ENCODE results near the gene AHNAK2.
"Not testable (repeated sequence)": the region's sequence is repeated elsewhere in the genome, so short reads cannot be mapped to it uniquely, and the experiment has no call there.

The AHNAK2 gene

DNA sequence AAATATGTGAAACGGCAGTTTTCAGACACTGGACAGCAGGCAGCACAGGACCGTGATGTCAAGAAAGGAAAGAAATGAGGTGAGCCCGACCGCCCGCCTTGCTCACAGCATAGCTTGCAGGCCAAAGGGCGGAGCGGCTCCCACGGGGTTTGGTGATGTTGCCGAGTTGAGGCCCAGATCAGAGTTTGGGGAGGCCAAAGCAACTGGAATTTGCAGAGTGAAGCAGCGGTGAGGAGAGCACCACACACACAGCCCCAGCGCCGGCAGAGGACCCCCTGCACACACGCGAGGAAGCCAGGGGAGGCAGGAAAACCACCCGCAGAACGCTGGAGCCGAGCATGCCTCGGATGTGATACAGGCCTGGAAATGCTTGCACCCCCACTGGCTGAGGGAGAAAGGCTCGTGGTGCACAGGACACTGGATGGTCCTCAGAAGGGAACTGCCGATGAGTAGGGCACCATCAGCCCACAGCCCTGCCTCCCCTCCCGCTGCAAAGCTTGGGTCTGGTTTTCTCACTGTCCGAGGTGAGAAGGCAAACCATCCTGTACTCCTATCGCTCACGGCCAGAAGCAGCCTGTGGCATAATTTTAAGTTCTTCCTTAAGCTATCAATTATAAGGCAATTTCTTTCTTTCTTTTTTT, 79.2 kb downstream of the AHNAK2 start:
- ATAC-seq (no peak), DNase-seq (no peak)

DNA sequence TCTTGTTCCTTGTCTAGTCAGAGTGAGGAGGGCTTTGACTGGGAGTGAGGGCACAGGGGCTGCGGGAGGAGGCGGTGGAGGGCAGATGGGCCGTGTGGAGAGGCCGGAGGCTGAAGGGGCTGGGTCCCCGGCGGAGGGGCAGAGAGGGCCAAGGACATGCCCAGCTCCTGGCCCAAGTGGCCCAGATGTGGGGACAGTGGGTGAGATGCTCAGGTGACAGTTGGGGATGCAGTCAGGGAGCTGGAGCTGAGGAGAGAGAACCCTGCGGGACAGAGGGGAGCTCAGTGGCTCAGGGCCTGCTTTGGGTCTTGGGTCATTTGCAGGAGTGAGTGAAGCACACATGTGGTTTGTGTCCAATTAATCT, 80.0 kb downstream of the AHNAK2 start:
- no peak for ATAC-seq
- DNase-seq = no peak

DNA sequence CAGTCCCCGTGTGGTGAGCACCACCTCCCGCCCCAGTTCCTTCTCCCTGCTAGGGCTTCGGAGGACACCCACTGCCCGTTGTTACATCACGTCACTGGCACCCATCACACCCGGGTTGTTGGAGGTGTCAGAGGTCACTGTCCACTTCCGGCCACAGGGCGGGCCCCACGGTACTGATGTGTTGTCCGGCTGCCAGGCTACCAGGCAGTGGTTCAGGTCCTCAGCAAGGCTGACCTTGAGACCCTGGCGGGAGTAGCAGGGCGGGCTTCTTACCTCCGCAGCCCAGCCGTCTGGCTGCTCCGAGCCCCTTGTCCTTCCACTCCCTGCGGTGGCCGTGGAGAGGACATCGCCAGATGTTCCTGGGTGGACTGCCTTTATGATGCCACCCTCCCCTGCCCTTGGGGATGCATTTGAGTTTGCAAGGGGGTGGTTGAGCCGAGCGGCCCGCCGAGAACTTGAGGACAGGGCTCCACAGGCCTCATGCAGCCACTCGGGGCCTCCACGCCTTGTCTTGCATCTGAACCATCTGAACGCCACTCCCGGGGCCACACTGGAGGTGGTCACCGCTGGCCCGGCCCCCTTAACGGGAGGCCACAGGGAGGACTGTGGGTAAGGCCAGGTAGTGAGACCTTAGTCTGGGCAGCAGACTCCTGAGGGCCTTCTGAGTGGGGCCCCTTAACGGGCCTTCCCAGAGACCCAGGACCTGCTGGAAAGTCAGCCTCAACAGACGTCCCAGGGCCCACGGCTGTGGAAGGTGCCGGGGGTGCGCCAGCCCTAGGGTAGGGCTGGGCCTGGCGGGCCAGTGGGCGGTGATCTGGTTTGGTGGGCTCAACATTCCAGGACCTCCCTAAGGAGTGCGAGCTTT, 80.6 kb downstream of the AHNAK2 start:
- no peak for DNase-seq
- ATAC-seq = no peak

DNA sequence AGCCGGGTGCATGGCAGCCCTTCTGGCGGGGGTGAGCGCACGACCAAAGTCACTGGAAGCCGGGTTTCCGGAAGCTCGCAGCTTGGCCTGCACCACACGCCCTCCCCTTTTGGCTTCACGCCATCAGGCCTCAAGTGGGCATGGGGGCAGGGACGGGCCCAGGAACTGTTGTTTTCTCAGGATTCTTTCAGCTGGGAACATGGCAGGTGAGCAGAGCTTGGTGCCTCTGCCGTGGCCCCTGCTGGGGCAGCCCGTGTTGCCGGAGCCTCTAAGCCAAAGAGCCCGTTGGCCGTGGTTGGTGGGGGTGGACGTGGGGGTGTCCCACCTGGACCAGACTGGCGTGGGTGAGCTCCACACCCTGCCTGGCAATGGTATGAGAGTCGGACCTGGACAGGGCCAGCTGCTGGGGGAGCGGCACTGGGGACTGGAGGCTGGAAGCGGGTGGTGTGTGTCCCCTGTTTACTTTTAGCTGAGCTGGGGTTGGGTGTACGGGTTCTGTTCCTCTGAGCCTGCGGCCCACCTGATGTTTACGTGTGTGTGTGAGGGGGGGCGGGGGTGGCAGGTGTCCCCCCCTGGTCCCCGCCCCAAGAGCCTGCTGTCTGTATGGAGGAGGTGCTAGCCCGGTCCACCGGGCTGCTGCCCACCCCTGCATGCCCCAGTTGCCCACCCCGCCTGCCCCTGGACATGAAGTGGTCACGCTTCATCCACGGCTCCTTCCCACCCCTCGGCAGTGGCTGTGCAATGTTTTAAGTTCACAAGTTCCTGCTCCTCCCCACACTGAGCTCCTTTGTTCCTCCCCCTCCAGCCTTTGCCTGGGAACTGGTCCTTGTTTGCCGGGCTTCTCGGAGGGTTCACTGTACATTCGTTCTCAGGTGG, 82.2 kb downstream of the AHNAK2 start:
- ATAC-seq (no peak), DNase-seq (no peak)

DNA sequence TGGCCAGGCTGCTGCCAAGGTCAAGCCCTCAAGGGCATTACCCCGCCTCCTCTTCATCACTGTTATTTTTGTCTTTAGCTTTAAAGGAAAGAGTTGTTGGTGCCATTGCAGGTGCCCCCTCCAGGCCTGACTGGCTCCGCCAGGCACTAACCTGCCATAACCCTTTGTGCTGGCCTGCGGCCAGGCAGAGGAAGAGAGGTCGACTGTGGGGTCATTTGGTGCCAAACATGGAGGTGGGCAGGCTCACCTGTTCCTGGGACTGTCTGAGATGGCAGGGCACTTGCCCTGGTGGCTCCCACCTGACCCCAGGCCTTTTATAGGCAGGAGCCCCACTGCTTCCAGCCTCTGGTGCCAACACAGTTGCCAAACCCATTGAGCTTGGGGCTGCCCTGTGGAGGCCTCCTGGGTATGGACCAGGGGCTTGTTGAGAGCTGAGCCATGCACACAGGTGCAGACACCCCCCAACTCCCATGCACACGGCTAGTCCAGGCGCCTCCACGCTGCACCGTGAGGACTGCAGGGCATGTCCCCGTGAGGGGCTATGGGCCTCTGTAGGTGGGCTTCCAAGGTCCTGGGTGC, 82.9 kb downstream of the AHNAK2 start:
- peak; percentile 6 for ATAC-seq

DNA sequence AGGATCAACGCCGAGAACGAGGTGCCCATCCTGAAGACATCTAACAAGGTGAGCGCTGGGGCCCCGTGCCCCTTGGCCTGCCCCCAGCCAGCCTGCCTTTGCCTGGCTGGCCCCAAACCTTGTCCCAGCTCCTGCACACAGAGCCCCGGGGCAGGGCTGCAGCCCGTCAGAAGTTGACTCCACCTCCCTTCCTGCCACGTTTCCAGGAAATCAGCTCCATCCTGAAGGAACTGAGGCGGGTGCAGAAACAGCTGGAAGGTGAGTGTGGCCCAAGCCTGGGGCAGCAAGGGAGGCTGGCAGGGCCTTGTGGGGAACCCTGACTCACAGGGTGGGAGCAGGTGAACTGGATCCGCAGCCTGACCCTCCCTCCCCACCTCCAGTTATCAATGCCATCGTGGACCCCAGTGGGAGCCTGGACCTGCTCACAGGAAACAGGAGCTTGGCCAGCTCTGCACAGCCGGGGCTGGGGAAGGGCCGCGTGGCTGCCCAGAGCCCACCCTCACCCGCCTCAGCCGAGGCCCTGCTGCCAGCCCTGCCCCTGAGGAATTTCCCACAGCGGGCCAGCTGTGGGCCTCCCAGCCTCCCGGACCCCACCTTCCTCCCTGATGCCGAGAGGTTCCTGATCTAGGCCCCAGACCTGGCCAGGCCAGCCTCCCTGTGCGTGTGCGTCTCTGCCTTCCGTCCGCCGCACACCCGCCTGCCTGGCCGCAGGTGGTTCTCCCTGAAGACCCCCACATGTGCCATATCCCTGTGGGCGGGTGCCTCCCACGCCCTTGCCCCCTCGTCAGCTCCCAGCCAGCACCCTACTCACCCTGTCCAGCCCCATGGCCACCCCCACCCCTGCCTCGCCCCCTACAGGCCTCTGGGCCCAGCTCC, 83.6 kb downstream of the AHNAK2 start:
- no peak for DNase-seq
- ATAC-seq = peak; percentile 1

More for the DNA sequence above, 82.9 kb downstream of the AHNAK2 start:
- no peak for DNase-seq

DNA sequence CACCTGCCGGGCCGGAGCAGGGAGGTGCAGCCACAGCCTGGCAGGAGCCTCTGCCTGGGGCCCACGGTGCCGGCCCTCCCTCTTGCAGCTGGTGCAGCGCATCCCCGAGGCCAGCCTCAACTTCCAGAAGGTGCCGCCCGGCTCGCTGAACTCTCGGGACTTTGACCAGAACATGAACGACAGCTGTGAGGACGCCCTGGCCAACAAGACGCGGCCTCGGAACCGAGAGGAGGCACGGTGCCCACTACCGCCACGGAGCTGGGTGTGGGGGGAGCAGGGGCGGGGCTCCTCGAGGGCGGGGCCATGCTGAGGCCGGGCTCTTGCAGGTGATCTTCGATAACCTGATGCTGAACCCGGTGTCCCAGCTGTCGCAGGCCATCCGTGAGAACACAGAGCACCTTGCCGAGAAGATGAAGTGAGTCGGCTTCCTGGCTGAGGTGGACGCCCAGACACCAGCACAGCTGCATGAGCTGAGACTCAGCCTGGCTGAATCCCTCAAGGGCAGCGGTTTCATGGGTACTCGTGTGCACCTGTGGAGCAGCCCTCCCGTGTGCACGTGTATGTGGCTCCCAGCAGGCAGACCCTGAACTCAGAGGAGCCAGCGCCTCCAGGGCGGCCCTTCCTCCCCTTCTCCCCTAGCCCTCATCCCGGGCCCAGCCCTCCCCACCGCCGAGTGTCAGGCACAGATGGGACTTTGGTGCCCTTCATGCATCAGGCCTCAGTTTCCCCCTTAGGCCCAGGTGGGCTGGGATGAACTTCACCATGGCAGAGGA, 84.6 kb downstream of the AHNAK2 start:
- ATAC-seq (no peak), DNase-seq (no peak)

DNA sequence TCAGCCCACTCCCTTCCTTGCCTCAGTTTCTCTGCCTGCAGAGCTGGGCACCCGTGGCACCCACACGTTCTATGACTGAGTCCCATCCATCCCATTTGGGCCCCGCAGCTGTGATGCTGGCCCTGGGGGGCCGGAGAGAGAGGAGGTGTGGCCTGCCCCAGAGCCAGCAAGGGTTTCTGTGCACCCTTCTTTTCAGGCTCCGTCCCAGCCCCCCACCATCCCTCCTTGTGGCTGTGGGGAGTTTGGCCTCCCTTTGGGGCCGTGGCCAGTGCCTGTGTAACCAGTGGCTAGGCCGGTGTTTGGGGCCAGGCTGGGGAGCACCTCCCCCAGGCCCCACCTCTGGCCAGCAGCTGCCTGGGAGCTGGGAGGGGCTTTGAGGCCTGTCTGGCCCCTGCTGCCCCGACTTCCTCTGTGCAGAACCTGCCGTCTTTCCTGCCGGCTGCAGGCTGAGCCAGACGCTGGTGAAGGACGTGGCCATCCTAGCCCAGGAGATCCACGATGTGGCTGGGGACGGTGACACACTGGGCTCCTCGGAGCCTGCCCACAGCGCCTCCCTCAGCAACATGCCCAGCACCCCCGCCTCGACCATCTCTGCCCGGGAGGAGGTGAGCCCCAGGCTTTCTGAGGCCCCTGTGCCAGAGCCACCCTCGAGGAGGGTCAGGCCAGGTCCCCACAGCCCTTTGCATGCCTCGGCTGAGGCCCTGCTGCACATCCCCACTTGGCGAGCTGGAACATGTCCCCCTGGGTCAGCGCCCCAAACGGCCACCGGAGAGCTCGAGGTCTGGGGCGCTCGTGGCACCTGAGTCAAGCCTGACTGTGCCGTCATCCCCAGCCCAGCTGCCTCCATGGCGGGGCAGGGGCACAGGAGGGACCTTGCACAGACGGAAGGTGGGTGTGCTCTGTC, 85.4 kb downstream of the AHNAK2 start:
- no peak for ATAC-seq
- no peak for DNase-seq

DNA sequence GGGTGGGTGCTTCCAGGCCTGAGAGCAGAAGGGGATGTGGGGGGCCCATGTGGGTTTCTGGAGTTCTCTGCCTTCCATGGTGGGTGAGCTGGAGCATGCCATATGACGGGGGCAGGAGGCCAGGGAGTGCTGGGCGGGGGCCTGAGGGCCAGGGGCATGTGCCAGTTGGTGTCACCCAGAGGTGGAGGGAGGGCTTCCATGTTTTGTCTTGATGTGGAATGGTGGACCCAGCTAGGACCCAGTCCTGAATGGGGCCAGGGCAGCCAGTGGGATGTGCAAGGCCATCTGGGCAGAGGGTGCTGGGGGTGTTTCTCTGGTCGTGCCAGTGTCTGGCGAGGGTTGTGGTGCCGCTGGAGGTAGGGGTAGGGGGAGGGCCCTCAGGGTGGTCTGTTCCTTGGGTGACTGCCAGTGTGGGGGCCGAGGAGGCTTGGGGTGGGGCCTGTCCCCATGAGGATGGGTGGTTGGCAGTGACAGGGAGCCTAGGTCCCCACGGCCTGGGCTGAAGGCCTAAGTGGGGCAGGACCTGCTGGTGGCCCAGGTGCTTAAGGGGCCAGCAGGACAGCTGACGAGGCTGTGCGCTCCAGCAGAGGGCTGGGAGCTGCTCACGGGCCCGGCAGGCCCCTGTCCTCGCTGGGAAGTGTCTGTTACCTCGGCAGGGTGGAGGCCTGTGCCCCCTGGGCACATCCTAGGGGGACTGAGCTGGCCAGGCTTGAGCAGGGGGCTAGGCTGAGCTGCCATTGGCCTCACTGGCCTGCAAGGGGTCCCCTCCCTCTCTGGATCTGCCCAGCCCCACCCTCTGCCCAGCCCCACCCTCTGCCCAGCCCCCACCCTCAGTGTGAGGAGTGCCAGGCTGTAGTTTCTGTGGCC, 86.3 kb downstream of the AHNAK2 start:
- peak; percentile 2 for DNase-seq
- ATAC-seq = no peak

DNA sequence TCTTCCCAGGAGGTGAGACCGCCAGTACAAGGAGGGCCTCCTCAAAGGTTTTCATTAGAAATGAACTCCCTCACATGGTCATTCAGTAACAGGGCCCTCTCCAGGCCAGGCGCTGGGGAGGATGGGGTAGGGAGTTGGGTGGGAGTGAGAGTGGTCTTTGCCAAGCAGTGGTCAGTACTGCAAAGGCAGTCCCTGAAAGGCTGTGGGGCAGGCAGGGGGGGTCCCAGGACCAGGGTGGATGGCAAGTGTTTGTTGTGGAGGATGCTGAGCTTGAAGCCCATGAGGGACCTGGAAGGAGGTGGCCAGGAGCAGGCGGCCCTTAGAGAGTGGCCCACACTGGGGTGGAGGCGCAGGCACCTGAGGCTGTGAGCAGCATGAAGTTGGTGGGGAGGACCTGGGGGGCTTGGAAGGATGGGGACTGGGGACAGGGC, 87.0 kb downstream of the AHNAK2 start:
- no peak for ATAC-seq
- DNase-seq = no peak

DNA sequence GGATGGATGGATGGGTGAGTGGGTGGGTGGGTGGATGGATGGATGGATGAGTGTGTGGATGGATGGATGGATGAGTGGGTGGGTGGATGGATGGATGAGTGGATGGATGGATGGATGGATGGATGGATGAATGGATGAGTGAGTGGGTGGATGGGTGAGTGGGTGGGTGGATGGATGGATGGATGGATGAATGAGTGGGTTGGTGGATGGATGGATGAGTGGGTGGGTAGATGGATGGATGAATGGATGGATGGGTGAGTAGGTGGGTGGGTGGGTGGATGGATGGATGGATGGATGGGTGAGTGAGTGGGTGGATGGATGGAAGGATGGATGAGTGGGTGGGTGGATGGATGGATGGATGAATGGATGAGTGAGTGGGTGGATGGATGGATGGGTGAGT, 87.9 kb downstream of the AHNAK2 start:
- ATAC-seq, DNase-seq: not testable (repeated sequence)

DNA sequence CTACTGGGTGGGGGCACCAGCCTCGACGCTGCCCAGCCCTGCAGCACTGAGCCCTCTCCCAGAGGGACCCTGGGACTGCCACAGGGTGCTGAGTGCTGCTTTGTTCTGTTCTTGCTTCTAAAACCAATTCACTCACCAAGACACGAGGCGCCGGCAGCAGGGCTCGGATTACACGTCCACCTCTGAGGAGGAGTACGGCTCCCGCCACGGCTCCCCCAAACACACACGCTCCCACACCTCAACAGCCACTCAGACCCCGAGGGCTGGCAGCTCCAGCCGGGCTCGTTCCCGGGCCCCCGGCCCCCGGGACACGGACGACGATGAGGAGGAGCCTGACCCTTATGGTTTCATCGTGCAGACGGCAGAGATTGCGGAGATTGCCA, 88.8 kb downstream of the AHNAK2 start:
- no peak for ATAC-seq
- no peak for DNase-seq

DNA sequence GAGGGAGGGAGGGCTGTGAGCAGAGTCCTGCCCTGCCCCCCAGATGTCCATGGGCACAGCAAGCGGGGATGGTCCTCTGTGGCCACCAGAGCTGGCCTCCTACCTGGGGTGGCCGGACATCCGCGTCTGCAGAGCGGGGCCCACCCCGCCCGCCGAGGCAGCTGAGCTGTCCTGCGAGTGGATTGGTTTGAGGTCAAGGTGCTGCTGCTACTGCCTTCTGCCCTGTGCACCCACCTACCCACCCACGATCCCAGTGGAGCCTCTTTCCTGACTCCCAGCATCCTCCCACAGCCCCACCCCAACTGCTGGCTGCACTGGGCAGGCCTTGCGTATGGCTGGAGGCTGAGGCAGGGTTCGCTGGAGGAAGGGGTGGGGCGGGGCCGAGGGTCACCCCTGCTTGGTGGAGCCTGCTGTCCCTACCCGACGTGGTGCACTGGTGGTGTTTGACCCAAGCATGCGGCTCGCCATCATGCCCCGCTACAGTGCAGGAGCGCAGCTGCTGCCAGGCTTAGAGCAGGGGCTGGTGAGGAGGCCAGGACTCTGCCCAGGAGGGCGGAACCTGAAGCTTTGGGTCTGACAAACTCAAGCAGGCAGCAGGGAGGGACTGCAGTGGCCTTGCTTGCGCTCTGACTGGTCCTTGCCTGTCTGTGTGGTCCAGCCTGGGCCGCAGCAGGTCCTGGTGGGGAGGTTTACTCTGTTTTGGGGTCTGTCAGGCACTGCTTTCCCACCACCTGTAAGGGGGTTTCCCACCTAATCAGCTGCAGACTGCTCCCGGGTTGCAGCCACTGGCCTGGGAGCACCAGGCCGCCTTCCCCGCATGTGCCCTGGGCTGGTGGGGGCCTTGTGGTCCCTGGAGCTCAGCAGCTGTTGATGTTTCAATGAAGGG, 89.4 kb downstream of the AHNAK2 start:
- DNase-seq (peak; percentile 4), ATAC-seq (no peak)

DNA sequence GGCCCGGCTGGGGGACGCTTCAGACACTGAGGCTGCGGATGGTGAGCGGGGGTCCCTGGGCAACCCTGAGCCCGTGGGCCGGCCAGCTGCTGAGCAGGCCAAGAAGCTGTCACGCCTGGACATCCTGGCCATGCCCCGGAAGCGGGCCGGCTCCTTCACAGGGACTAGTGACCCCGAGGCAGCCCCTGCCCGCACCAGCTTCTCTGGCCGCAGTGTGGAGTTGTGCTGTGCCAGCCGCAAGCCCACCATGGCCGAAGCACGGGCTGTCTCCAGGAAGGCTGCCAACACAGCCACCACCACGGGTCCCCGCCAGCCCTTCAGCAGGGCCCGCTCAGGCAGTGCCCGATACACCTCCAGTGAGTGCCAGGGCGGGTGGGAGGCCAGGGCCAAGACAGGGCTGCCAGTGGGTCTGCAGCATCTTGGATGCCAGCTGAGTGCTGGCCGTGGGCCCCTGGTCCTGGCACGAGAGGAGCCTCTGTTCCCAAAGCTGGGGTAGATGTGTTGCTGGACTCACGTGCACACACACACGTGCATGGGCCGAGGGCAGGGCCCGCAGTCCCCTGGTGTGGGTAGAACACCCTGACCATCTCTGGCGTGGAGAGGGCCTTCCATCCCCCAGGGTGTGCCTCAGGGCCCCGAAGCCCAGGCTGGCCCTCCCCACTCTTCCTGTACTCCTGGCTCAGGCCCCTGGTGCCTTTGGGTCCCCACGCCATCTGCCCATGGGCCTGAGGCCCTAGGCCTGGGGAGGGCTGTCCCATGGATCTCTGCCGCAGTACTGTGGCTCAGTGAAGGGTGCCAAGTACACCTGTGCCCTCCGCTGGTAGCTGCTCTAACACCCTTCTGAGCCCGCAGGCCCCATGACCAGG, 90.3 kb downstream of the AHNAK2 start:
- ATAC-seq = no peak

More for the DNA sequence above, 90.3 kb downstream of the AHNAK2 start:
- DNase-seq = peak; percentile 2
